ENCODE results near the gene CASP7. TPM values are rescaled to one million over a fixed set of nuclear protein-coding genes. Genes with fewer than 3 reads are reported as not detected.

Gene CASP7
- total and polyA plus RNA-seq, 10 of the 15 experiments (the other 5 are each of a cell fraction or from before 2014, with no cell fraction given), result 23.7 to 34.4 (median 28.7) TPM

DNA sequence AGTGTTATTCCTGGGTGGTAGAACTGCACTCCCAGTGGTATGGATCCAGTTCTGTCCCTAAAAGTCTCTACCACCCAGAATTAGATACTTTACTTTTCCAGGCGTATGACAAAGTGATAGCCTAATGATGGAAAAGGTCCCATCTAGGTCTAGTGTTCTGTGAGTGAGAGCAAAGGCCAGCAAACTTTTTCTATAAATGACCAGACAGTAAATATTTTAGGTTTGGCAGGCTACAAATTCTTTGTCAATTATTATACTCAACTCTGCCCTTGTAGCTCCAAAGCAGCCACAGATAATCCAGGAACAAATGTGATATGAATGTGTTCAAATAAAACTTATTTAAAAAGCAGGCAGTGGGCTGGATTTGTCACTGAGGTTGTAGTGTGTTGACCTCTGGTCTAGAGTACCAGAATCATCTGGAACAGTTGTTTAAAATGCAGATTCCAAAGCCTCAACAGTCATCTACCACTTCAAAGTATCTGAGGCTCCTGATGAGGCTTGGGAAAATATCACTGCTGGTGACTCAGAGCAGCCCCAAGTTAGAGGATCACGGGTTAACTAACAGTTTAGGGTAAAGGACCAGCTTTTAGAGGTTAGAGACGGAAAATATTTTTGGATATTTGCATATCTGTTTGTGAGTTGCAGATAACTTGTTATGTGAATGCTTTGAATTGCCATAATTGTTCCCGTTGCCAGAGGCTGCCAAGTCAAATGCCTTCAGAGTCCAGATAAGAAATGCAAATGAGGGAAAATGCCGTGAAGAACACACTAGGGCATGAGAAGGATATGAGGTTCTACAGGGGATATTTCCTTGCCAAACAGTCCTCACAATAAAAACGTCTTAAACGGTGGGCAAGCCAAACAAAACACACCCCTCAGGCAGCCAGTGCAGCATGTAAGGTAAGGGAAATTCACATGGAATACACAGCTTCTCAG lies 35.3 kb upstream of the CASP7 start (continued):
- no peak for TF ChIP-seq ZNF592 (IDR thresholded peaks at IDR 0.05)
- TF ChIP-seq FOS (IDR thresholded peaks at IDR 0.05; ENCODE audit: borderline replicate concordance, extremely low read depth, insufficient read length), result no peak

DNA sequence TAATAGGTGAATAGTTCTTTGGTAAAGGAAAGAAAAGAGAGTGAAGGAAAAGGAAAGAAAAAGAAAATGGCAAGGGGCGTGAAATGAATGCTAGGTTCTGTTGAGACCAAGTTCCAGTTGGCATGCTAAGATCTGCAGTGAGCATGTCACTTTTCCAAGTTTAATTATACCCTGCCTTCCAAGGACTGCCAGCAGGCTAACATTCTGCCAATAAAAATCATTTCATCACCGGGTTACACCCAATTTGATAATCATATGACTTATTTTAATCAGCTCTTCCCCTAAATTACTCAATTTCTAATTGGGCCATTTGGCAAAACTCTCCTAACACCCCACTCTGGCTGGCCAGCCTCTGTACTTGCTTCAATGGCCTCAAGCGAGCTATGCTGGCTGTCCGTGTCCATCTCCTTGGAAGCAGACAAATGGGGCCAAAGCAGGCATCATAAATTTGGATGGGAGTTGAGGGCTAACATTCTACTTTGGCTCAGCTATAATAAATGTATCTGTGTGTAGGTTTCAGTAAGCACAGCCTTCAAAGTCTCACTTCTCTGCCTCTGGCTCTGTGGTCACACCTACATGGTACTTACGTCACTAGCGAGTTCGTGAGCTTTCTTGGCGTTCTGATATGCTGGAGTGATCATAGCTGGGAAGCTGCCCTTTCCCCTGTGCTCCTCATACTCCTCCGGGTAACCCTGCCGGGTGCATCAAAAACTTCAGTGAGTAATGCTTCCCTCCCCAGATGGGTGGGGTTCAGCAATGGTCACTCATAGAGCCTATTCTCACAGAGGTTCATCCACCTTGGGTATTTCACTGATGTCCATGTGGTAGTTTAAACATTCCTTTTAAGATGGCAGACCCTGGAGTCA lies 33.1 kb upstream of the CASP7 start:
- TF ChIP-seq, protein P1, sequence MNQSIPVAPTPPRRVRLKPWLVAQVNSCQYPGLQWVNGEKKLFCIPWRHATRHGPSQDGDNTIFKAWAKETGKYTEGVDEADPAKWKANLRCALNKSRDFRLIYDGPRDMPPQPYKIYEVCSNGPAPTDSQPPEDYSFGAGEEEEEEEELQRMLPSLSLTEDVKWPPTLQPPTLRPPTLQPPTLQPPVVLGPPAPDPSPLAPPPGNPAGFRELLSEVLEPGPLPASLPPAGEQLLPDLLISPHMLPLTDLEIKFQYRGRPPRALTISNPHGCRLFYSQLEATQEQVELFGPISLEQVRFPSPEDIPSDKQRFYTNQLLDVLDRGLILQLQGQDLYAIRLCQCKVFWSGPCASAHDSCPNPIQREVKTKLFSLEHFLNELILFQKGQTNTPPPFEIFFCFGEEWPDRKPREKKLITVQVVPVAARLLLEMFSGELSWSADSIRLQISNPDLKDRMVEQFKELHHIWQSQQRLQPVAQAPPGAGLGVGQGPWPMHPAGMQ (IDR thresholded peaks at IDR 0.05; ENCODE audit: borderline replicate concordance), result no peak
- TF ChIP-seq SREBF2 (IDR thresholded peaks at IDR 0.05; ENCODE audit: low read length) (no peak), KAT2A (conservative IDR thresholded peaks at IDR 0.05; ENCODE audit: control insufficient read depth, low read depth, low read length) (no peak), CREM (IDR thresholded peaks at IDR 0.05; ENCODE audit: low read depth) (no peak)
- no peaks in the 10 kb centered on the region for H3K9me3 ChIP-seq (replicated peaks; ENCODE audit: control insufficient read depth, insufficient read depth, low read length)
- no peak for FAIRE-seq
- no peaks in the 10 kb centered on the region for H3K36me3 ChIP-seq (ENCODE audit: control insufficient read depth in 2 of 2, insufficient read depth in 2 of 2, low read length in 1 of 2)
- no peak for DNase-seq (ENCODE audit: low read depth, low spot score)
- no peak for ATAC-seq
- in situ Hi-C loops (cut with MboI), result no loop called here
- intact Hi-C loops (cut with micrococcal nuclease; ENCODE audit: unreplicated experiment), result no loop called here
- H3K9ac ChIP-seq (ENCODE audit: control insufficient read depth, insufficient read depth, low read length), result no peak overlapping the region
- BruUV-seq (replicated peaks), result no TSS peak
- 55% methylated on average over 10 of the region's 10 CpGs for WGBS (ENCODE audit: insufficient coverage, insufficient replicate concordance, low lambda C conversion rate, missing lambda C conversion rate)
- ChIA-PET POLR2A (no interaction called here), SMC1A (ENCODE audit: uncharacterized antibody, unreplicated experiment) (no interaction called here), CTCF (no interaction called here), RAD21 (ENCODE audit: unreplicated experiment) (no interaction called here)
- no peak overlapping the region for H2AFZ ChIP-seq (ENCODE audit: control insufficient read depth, low read depth, low read length)
- no peak overlapping the region for H3K4me2 ChIP-seq (ENCODE audit: control insufficient read depth, insufficient read depth)
- no peaks in the 10 kb centered on the region for H3K4me1 ChIP-seq (ENCODE audit: control insufficient read depth, insufficient read depth, low read length)
- no peaks in the 10 kb centered on the region for H3K79me2 ChIP-seq (ENCODE audit: control insufficient read depth, insufficient read depth, low read length)
- H3K27ac ChIP-seq (ENCODE audit: control insufficient read depth, insufficient read depth), result no peak overlapping the region
- no peaks in the 10 kb centered on the region for H4K20me1 ChIP-seq (ENCODE audit: control insufficient read depth, insufficient read depth)
- H3K4me3 ChIP-seq, result no peak overlapping the region
- H3K27me3 ChIP-seq (replicated peaks in 1 of 2; ENCODE audit: control insufficient read depth in 2 of 2, insufficient read depth in 2 of 2, low read length in 1 of 2), result no peaks in the 10 kb centered on the region; a peak in 2 of 4 replicates
